Caco-2 (cell line): ENCODE results near the gene ARFIP1. TPM values are rescaled to one million over a fixed set of nuclear protein-coding genes. Genes with fewer than 3 reads are reported as not detected.

Source experiments
- BruUV-seq: library from RNA; stranded (reverse); fragments of 400-500 nt; replicated peaks from 2 replicates; lab custom pipeline; 2021; lab: Mats Ljungman, UMichigan
- CTCF ChIA-PET: fragments of 300-600 bp; sonication (Branson Sonifier 250); formaldehyde crosslinking; loops from one replicate; lab custom pipeline; 2022; ENCODE audit warnings: antibody characterized with exemption; lab: Charles Lee
- POLR2A ChIA-PET: fragments of 300-600 bp; sonication (Branson Sonifier 250); formaldehyde crosslinking; loops from one replicate; lab custom pipeline; 2022; ENCODE audit warnings: antibody characterized with exemption; lab: Charles Lee
- DNase-seq, 2 experiments: peaks; one replicate each; pipeline versions ENCODE4 v3.0.0 to v3.0.0-alpha.2; 2020 to 2022
- H3K27me3 ChIP-seq: replicated peaks from 2 replicates; pipeline ENCODE4 v1.6.0; 2011; ENCODE audit warnings: low read length; ENCODE audit not compliant: control insufficient read depth, insufficient read depth
- H3K36me3 ChIP-seq: 2 replicates; pipeline ENCODE4 v1.5.1; 2011; ENCODE audit warnings: low read length; ENCODE audit not compliant: control insufficient read depth, insufficient read depth
- H3K4me1 ChIP-seq: fragments of 250-450 bp; sonication (Bioruptor Pico); 2 replicates; pipeline ENCODE4 v1.5.1; 2020; ENCODE audit warnings: mild to moderate bottlenecking
- H3K4me3 ChIP-seq: 2 replicates; pipeline ENCODE4 v1.5.1; 2011; ENCODE audit warnings: low read depth, mild to moderate bottlenecking, control low read depth, low read length
- H3K9me3 ChIP-seq: fragments of 250-450 bp; sonication (Bioruptor Pico); 2 replicates; pipeline ENCODE4 v1.5.1; 2020; ENCODE audit warnings: mild to moderate bottlenecking, moderate library complexity
- H3K27ac Mint-ChIP-seq: one replicate; pipeline ENCODE4 v1.8.0; 2022; ENCODE audit warnings: mixed read lengths; ENCODE audit not compliant: unreplicated experiment
- H3K27me3 Mint-ChIP-seq: one replicate; pipeline ENCODE4 v1.8.0; 2022; ENCODE audit warnings: mixed read lengths; ENCODE audit not compliant: insufficient read depth, unreplicated experiment
- H3K36me3 Mint-ChIP-seq: one replicate; pipeline ENCODE4 v1.8.0; 2022; ENCODE audit warnings: mild to moderate bottlenecking, mixed read lengths; ENCODE audit not compliant: insufficient read depth, unreplicated experiment
- H3K4me1 Mint-ChIP-seq: one replicate; pipeline ENCODE4 v1.8.0; 2022; ENCODE audit warnings: low read depth, mixed read lengths; ENCODE audit not compliant: unreplicated experiment
- H3K4me3 Mint-ChIP-seq: one replicate; pipeline ENCODE4 v1.8.0; 2022; ENCODE audit warnings: mild to moderate bottlenecking, moderate library complexity, mixed read lengths; ENCODE audit not compliant: unreplicated experiment
- H3K9me3 Mint-ChIP-seq: one replicate; pipeline ENCODE4 v1.8.0; 2022; ENCODE audit warnings: mixed read lengths; ENCODE audit not compliant: unreplicated experiment
- CTCF ChIP-seq, 2 experiments: fragments of 200-600 bp in 1 of 2; IDR thresholded peaks; 1 replicate in 1 of 2; 2 replicates in 1 of 2; pipeline versions ENCODE4 v1.5.1 to v1.8.0; 2011 to 2022; ENCODE audit warnings: antibody characterized with exemption in 1 of 2, control low read depth in 1 of 2, inconsistent platforms in 1 of 2, low read depth in 1 of 2, low read length in 1 of 2, mild to moderate bottlenecking in 1 of 2, moderate library complexity in 1 of 2; ENCODE audit not compliant: insufficient read depth in 1 of 2, severe bottlenecking in 1 of 2, unreplicated experiment in 1 of 2
- intact Hi-C: fragments of 100-400 bp; cut with micrococcal nuclease; formaldehyde crosslinking; loops from one replicate; pipeline ENCODE4 v1.10.0; 2022; ENCODE audit not compliant: unreplicated experiment
- total RNA-seq: library from RNA; stranded (reverse); gene quantifications from 2 replicates; pipeline ENCODE4 v1.2.3, GENCODE V29; 2022

The ARFIP1 gene
- total RNA-seq, 1 experiment from 2014 or later, result 31.9 TPM

GRCh38 chr4:152919826-152920225 is 140.1 kb downstream of the ARFIP1 start:
- BruUV-seq, result no TSS peak
- H3K9me3 Mint-ChIP-seq, result peaks cover 23% of the 10 kb centered on the region
- ChIA-PET CTCF (no interaction called here), POLR2A (no interaction called here)
- no peak for DNase-seq
- no peaks in the 10 kb centered on the region for H3K27me3 ChIP-seq
- H3K4me3 Mint-ChIP-seq, result no peak overlapping the region
- H3K9me3 ChIP-seq, result peaks cover 10% of the 10 kb centered on the region; the same call in 1 of the 2 replicates
- no peak overlapping the region for H3K27ac Mint-ChIP-seq
- H3K36me3 Mint-ChIP-seq, result peaks cover 10% of the 10 kb centered on the region
- H3K4me1 Mint-ChIP-seq, result no peaks in the 10 kb centered on the region
- intact Hi-C loops, result no loop called here
- no peaks in the 10 kb centered on the region for H3K27me3 Mint-ChIP-seq
- no peak for TF ChIP-seq CTCF (IDR thresholded peaks at IDR 0.05; ENCODE audit: insufficient read depth in 1 of 2, low read depth in 1 of 2, low read length in 1 of 2, severe bottlenecking in 1 of 2, unreplicated experiment in 1 of 2)
- H3K36me3 ChIP-seq, result no peaks in the 10 kb centered on the region
- no peak overlapping the region for H3K4me3 ChIP-seq
- no peaks in the 10 kb centered on the region for H3K4me1 ChIP-seq

- Histone ChIP-seq H3K27me3 (no peaks in the 10 kb centered on the region), H3K36me3 (no peaks in the 10 kb centered on the region), H3K4me3 (no peak overlapping the region), H3K9me3 (peaks cover 10% of the 10 kb centered on the region; the same call in 1 of the 2 replicates), H3K4me1 (no peaks in the 10 kb centered on the region)
- BruUV-seq, result no TSS peak
- ChIA-PET CTCF (no interaction called here), POLR2A (no interaction called here)
- Mint-ChIP-seq H3K27me3 (no peaks in the 10 kb centered on the region), H3K4me1 (no peaks in the 10 kb centered on the region), H3K36me3 (peaks cover 15% of the 10 kb centered on the region), H3K27ac (no peak overlapping the region), H3K9me3 (peaks cover 29% of the 10 kb centered on the region), H3K4me3 (no peak overlapping the region)
- DNase-seq, result peak in 1 of 2 experiments; percentile 48
- intact Hi-C loops, result no loop called here
- TF ChIP-seq CTCF (IDR thresholded peaks at IDR 0.05; ENCODE audit: insufficient read depth in 1 of 2, low read depth in 1 of 2, low read length in 1 of 2, severe bottlenecking in 1 of 2, unreplicated experiment in 1 of 2), result no peak
Observed at GRCh38 chr4:152920768-152921167, 141.0 kb downstream of the ARFIP1 start.

GRCh38 chr4:152921284-152921683 is 141.5 kb downstream of the ARFIP1 start:
- H3K4me3 Mint-ChIP-seq, result no peak overlapping the region
- H3K27me3 Mint-ChIP-seq, result no peaks in the 10 kb centered on the region
- H3K4me1 Mint-ChIP-seq, result no peaks in the 10 kb centered on the region
- H3K27ac Mint-ChIP-seq, result no peak overlapping the region
- Histone ChIP-seq H3K27me3 (no peaks in the 10 kb centered on the region), H3K4me1 (no peaks in the 10 kb centered on the region), H3K9me3 (peaks cover 10% of the 10 kb centered on the region; the same call in 1 of the 2 replicates), H3K4me3 (no peak overlapping the region), H3K36me3 (no peaks in the 10 kb centered on the region)
- peaks cover 35% of the 10 kb centered on the region for H3K9me3 Mint-ChIP-seq
- TF ChIP-seq CTCF (IDR thresholded peaks at IDR 0.05; ENCODE audit: insufficient read depth in 1 of 2, low read depth in 1 of 2, low read length in 1 of 2, severe bottlenecking in 1 of 2, unreplicated experiment in 1 of 2), result no peak
- peaks cover 20% of the 10 kb centered on the region for H3K36me3 Mint-ChIP-seq
- intact Hi-C loops, result no loop called here
- no TSS peak for BruUV-seq
- ChIA-PET CTCF (no interaction called here), POLR2A (no interaction called here)
- DNase-seq, result no peak
